AG08395 (cell line): Measurements from ENCODE around the gene CSF3R.

Experiments used
- DNase-seq: peaks from one replicate; pipeline ENCODE4 v3.0.0; 2012; ENCODE audit warnings: mixed read lengths, low spot score

Gene CSF3R

GRCh38 chr1:36457691-36458090 is 25.0 kb downstream of the CSF3R start:
- DNase-seq: no peak

DNA sequence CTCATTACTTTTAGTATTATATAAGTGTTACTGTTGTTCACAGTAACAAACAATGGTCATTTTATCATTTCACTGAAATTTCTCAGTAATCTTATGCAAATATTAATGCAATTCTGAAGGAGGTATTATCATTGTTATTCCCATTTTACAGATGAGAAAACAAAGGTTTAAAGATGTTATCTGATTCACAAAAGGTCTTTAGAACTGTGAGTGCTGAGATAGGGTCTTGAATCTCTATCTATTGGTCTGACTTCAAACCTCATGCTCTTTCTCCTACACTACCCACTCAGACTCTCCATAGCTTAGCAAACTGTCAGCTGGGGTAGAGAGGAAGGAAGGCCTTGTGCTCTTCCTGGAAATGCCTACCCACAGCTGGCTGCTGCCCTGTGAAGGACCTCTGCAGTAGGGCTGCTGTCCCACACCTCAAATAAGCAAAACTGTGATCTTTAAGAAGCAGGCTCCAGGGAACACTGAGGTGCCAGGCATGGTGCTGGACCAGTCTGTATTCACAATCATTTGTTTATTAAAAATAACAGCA is 26.3 kb downstream of the CSF3R start:
- no peak for DNase-seq

- DNase-seq: no peak
These were observed 27.3 kb downstream of the CSF3R start for GRCh38 chr1:36455386-36455785.

DNA sequence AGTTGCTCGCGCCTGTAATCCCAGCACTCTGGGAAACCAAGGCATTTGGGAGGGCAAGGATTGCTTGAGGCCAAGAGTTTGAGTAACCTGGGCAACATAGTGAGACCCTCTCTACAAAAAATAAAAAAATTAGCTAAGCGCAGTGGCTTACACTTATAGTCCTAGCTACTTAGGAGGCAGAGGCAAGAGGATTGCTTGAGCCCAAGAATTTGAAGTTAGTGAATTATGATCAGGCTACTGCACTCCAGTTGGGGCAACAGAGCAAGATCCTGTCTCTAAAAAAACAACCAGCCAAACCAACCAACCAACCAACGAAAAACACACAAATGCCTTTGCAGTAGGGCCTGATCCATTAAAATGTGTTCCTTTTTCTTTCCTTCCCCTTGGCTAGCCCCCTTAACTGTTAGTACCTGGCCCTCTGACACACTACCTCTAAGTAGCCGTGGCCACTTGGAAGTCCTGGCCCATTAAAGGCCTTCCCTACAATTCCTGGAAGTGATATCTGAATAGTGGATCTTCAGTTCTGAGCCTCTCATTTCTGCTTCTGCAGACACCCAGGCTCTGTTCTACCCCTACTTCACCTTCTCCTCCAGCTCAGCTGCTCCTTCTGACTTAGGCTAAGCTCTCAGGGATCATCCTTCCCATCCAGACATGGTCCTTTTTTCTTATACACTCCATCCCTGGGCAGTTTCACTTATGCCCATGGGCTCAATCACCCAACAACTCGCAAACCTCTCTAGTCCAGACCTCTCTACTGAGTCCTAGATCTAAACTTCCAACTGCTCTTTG is 28.9 kb downstream of the CSF3R start:
- DNase-seq: no peak

GRCh38 chr1:36453051-36453450 is 29.7 kb downstream of the CSF3R start:
- no peak for DNase-seq

DNA sequence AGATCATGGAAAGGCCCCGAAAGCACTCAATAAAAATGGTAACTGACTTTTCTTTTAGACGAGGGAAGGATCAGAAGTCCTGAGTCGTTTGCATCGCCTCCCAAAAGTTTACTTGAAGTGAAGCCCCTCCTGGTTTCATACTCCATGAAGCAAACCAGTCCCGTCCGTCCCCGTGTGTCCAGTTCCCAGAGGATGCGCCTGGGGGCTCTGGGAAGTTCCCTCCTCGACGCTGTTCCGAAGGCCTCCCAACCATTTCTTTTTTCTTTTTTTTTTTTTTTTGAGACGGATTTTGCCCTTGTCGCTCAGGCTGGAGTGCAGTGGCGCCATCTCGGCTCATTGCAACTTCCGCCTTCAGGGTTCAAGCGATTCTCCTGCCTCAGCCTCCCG is 31.8 kb downstream of the CSF3R start:
- no peak for DNase-seq

GRCh38 chr1:36450270-36450918 is 32.3 kb downstream of the CSF3R start, which contains the start of gene OSCP1:
Gene OSCP1 (minus strand): TSS chr1:36450451. CDS start chr1:36450369, 82 bp downstream.
- peak; percentile 100 for DNase-seq

- DNase-seq: no peak
These were observed 34.1 kb downstream of the CSF3R start for GRCh38 chr1:36448530-36449056.

DNA sequence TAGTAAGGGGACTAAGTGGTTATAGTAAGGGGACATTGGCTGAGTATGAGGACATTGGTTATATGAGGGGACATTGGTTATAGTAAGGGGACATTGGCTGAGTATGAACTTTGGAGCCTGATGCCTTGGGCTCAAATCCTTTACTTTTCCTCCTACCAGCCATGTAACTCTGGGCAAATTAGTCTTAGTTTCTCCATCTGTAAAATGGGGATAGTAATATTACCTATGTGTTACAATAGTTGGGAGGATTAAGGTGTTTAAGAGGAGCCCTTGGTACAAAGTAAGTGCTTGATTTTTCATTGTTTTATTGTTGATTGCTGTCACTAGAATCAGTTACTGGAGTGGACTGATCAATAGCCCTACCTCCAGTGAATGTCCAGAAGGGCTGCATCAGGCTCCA is 35.3 kb downstream of the CSF3R start:
- DNase-seq: no peak

GRCh38 chr1:36446746-36447145 is 36.0 kb downstream of the CSF3R start:
- no peak for DNase-seq

GRCh38 chr1:36446271-36446670 is 36.4 kb downstream of the CSF3R start:
- no peak for DNase-seq

DNA sequence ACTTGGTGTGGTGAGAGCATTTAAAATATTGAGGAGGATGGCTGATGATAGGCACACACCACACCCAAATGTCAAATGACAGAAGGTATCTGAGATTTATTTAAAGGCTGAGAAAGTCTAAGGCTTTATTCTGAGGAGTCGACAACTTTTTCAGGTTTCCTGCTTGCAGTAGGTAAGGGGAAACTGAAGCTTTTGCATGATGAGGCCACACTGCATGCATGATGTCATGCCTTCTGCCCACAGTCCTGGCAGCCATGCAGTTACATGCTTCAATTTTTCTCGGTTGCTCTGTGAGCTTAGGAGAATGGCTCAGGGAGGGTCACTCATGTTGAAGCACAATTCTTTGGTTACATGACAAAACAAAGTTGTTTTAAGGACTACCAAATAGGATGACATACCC is 39.4 kb downstream of the CSF3R start:
- no peak for DNase-seq

DNA sequence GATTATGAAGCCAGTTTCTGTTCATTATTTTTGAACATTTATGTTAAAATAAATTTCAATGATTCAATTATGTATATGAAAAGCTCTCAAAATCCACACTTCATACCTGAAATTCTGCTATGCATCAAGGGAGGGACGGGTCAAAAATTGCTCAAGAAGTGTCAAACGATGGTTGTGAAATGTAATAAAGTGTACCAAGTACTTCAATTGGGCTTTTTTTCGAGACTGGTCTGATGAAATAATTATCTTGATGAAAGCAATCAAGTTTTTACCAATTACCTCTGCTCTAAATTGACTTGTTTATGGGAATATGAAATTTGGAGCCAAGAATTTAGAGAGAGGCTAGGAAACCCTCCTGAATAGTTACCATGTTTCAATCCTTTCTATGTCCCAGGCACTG is 40.4 kb downstream of the CSF3R start:
- no peak for DNase-seq

- DNase-seq: no peak
These were observed 42.1 kb downstream of the CSF3R start for GRCh38 chr1:36440646-36441045.

DNA sequence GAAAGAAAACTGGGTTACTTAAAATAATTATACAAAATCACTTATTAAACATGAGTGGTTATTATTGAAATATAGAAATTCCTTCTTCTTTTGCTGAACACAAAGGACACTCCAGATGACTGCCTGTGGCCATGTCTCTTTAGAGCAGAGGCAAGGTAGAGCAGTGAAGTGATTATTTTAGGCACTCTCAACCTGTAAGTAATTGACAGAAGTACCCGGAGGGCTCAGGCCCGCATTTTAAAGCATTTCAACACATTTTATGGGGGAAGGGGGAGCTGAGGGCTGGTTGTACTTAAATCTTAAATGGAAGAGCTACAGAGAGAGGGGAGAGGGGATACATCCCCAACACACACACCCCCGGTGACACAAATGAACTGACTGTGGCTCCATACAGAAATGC is 42.7 kb downstream of the CSF3R start:
- DNase-seq: no peak

- DNase-seq: no peak
These were observed 44.0 kb downstream of the CSF3R start for GRCh38 chr1:36438715-36439114.

DNA sequence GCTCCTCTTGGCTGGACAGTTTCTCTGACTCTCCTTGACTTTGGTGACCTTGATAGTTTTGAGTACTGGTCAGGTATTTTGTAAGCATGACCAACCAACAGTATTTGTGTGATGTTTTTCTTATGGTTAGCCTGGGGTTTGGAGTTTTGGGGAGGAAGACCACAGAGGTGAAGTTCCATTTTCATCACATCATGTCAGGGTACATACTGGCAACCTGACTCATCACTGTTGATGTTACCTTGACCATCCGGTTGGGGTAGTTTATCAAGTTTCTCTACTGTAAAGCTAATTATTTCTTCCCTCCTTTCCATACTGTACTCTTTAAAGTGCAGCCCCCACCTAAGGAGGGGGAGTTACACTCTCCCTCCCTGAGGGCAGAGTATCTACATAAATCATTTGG is 45.9 kb downstream of the CSF3R start:
- DNase-seq: no peak

DNA sequence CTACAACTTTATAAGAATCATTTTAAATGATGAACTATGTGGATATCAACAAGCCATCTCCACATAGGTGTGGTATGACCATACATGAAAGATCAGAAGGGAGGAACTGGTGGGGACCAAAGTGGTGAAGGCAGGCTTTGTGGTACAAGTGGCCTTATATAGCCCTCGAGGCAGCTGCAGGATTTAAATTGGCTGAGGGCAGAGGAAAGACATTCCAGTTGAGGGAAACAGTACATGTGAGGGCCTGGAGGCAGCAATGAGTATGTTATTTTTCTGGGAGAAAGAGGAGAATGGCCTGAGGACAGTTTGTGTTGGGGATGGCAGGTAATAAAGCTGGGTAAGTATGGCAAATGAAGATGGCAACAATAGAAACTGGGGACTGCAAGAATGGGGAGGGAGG is 49.6 kb downstream of the CSF3R start:
- no peak for DNase-seq

DNA sequence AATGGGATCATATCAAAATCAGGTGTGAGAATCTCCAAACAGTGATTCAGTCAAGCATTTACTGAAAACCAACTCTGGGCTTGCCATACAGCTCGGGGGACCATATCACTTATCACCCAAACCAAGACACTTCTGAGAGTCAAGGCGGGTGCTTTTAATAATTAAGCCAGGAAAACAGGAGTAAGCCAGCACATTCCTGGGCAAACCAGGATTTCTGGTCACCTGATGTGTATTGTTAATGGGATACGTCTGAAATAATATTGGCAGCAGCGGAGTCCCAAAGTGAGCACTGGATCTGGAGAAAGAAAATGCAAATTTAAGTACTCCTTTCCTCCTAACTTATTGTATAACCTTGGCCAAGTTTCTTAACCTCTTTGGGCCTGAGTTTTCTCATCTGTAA is 50.1 kb downstream of the CSF3R start:
- no peak for DNase-seq

- DNase-seq: no peak
These were observed 56.9 kb downstream of the CSF3R start for GRCh38 chr1:36425791-36426190.

- no peak for DNase-seq
These were observed 61.1 kb downstream of the CSF3R start for GRCh38 chr1:36421649-36422048.

GRCh38 chr1:36420836-36421317 is 61.8 kb downstream of the CSF3R start:
- peak; percentile 86 for DNase-seq

GRCh38 chr1:36420409-36420808 is 62.3 kb downstream of the CSF3R start:
- peak; percentile 22 for DNase-seq
